DOHH2 (cell line): Measurements from ENCODE around the gene PTPA.

Experiments used
- H3F3A ChIP-seq: fragments of 200-600 bp; sonication (generic), shearing (Covaris generic); 2 replicates; pipeline ENCODE4 v1.6.0; 2016; ENCODE audit warnings: antibody characterized with exemption, mild to moderate bottlenecking; ENCODE audit not compliant: control insufficient read depth, insufficient read depth
- H3K27ac ChIP-seq: fragments of 200-600 bp; sonication (generic); 2 replicates; pipeline ENCODE4 v1.5.1; 2014; ENCODE audit warnings: low read depth, mild to moderate bottlenecking, low read length, moderate library complexity
- H3K27me3 ChIP-seq: fragments of 200-600 bp; sonication (generic); 2 replicates; pipeline ENCODE4 v1.6.1; 2014; ENCODE audit warnings: mild to moderate bottlenecking, low read length, mixed read lengths; ENCODE audit not compliant: control insufficient read depth
- H3K36me3 ChIP-seq: fragments of 200-600 bp; sonication (generic); 2 replicates; pipeline ENCODE4 v1.6.1; 2014; ENCODE audit warnings: mild to moderate bottlenecking, low read length, moderate library complexity, mixed read lengths; ENCODE audit not compliant: control insufficient read depth
- H3K4me1 ChIP-seq: fragments of 200-600 bp; sonication (generic); 2 replicates; pipeline ENCODE4 v1.6.1; 2014; ENCODE audit warnings: mild to moderate bottlenecking, low read length, mixed read lengths; ENCODE audit not compliant: control insufficient read depth
- H3K4me2 ChIP-seq: fragments of 200-600 bp; sonication (generic); 2 replicates; pipeline ENCODE4 v1.6.0; 2014; ENCODE audit warnings: mild to moderate bottlenecking, low read length, moderate library complexity
- H3K4me3 ChIP-seq: fragments of 200-600 bp; sonication (generic); 2 replicates; pipeline ENCODE4 v1.5.1; 2014; ENCODE audit warnings: mild to moderate bottlenecking, low read length, mixed read lengths
- H3K79me2 ChIP-seq: fragments of 200-600 bp; sonication (generic); 2 replicates; pipeline ENCODE4 v1.6.1; 2014; ENCODE audit warnings: mild to moderate bottlenecking, low read length, mixed read lengths; ENCODE audit not compliant: control insufficient read depth
- H3K9me2 ChIP-seq: fragments of 200-600 bp; sonication (generic); replicated peaks from 2 replicates; pipeline ENCODE4 v1.6.1; 2014; ENCODE audit warnings: mild to moderate bottlenecking, low read length, mixed read lengths; ENCODE audit not compliant: control insufficient read depth
- H3K9me3 ChIP-seq: fragments of 200-600 bp; sonication (generic); 2 replicates; pipeline ENCODE4 v1.6.1; 2014; ENCODE audit warnings: antibody characterized with exemption, low read length, mixed read lengths; ENCODE audit not compliant: control insufficient read depth, insufficient read depth
- H4K20me1 ChIP-seq: fragments of 200-600 bp; sonication (generic); 2 replicates; pipeline ENCODE4 v1.6.0; 2014; ENCODE audit warnings: low read depth, mild to moderate bottlenecking, antibody characterized with exemption, low read length, moderate library complexity; ENCODE audit not compliant: control insufficient read depth, insufficient read depth
- EZH2phosphoT487 ChIP-seq: fragments of 200-600 bp; sonication (generic); IDR thresholded peaks from 2 replicates; pipeline ENCODE4 v1.6.1; 2017; ENCODE audit warnings: borderline replicate concordance, mild to moderate bottlenecking, antibody characterized with exemption, low read length, moderate library complexity, mixed read lengths
- TF ChIP-seq, protein P1 (sequence below): fragments of 200-600 bp; sonication (generic); IDR thresholded peaks from one replicate; pipeline ENCODE4 v1.5.1; 2014; ENCODE audit warnings: antibody characterized with exemption, mild to moderate bottlenecking, low read depth, low read length; ENCODE audit not compliant: poor library complexity, severe bottlenecking

PTPA gene

DNA sequence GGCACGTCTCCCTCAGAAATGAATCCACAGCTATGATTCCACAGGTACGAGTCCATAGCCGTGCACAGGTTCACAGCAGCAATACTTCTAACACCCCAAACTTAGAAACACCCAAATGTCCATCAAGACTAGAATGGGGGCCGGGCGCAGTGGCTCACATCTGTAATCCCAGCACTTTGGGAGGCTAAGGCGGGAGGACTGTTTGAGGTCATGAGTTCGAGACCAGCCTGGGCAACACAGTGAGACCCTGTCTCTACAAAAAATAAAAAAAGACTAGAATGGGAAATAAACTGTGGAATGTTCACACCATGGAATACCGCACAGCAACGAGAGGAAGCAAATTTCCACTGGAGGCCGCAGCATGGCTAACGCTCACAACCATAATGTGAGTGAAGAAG is 34.6 kb upstream of the PTPA start:
- Histone ChIP-seq H3K4me2 (no peak overlapping the region), H3K4me3 (no peak overlapping the region), H3K36me3 (no peaks in the 10 kb centered on the region), H3K27ac (no peak overlapping the region), H3K9me2 (no peaks in the 10 kb centered on the region), H3K27me3 (no peaks in the 10 kb centered on the region), H3K9me3 (no peaks in the 10 kb centered on the region), H3F3A (0 out of 2 replicates have a peak, but pooled peaks cover 3% of the 10 kb centered on the region), H3K4me1 (peaks cover 9% of the 10 kb centered on the region), H4K20me1 (peaks cover 2% of the 10 kb centered on the region; the same call in 1 of the 2 replicates), H3K79me2 (peaks cover 6% of the 10 kb centered on the region)
- TF ChIP-seq EZH2phosphoT487, result no peak
- TF ChIP-seq, protein P1, sequence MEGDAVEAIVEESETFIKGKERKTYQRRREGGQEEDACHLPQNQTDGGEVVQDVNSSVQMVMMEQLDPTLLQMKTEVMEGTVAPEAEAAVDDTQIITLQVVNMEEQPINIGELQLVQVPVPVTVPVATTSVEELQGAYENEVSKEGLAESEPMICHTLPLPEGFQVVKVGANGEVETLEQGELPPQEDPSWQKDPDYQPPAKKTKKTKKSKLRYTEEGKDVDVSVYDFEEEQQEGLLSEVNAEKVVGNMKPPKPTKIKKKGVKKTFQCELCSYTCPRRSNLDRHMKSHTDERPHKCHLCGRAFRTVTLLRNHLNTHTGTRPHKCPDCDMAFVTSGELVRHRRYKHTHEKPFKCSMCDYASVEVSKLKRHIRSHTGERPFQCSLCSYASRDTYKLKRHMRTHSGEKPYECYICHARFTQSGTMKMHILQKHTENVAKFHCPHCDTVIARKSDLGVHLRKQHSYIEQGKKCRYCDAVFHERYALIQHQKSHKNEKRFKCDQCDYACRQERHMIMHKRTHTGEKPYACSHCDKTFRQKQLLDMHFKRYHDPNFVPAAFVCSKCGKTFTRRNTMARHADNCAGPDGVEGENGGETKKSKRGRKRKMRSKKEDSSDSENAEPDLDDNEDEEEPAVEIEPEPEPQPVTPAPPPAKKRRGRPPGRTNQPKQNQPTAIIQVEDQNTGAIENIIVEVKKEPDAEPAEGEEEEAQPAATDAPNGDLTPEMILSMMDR, result no peak

DNA sequence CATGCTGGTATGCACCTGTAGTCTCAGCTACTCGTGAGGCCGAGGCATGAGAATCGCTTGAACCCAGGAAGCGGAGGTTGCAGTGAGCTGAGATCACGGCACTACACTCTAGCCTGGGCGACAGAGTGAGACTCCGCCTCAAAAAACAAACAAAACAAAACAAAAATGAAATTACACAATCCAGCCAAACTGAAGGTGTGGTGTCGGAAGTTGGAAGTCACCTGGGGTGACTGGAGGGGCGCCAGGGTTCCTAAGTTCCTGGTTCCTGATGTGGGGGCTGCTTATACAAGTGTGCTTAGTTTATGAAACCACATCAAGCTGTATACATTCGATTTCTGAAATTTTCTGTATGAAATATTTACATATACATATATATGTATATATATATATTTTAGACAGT is 34.0 kb upstream of the PTPA start:
- H4K20me1 ChIP-seq, result peaks cover 8% of the 10 kb centered on the region; the same call in 1 of the 2 replicates
- no peaks in the 10 kb centered on the region for H3K27me3 ChIP-seq
- H3K27ac ChIP-seq, result no peak overlapping the region
- H3K9me3 ChIP-seq, result no peaks in the 10 kb centered on the region
- H3K79me2 ChIP-seq, result peaks cover 12% of the 10 kb centered on the region
- H3K4me3 ChIP-seq, result no peak overlapping the region
- peaks cover 15% of the 10 kb centered on the region for H3K4me1 ChIP-seq
- H3K36me3 ChIP-seq, result no peaks in the 10 kb centered on the region
- no peak for TF ChIP-seq EZH2phosphoT487
- TF ChIP-seq, protein P1, result no peak
- H3K4me2 ChIP-seq, result no peak overlapping the region
- 0 out of 2 replicates have a peak, but pooled peaks cover 3% of the 10 kb centered on the region for H3F3A ChIP-seq
- no peaks in the 10 kb centered on the region for H3K9me2 ChIP-seq

DNA sequence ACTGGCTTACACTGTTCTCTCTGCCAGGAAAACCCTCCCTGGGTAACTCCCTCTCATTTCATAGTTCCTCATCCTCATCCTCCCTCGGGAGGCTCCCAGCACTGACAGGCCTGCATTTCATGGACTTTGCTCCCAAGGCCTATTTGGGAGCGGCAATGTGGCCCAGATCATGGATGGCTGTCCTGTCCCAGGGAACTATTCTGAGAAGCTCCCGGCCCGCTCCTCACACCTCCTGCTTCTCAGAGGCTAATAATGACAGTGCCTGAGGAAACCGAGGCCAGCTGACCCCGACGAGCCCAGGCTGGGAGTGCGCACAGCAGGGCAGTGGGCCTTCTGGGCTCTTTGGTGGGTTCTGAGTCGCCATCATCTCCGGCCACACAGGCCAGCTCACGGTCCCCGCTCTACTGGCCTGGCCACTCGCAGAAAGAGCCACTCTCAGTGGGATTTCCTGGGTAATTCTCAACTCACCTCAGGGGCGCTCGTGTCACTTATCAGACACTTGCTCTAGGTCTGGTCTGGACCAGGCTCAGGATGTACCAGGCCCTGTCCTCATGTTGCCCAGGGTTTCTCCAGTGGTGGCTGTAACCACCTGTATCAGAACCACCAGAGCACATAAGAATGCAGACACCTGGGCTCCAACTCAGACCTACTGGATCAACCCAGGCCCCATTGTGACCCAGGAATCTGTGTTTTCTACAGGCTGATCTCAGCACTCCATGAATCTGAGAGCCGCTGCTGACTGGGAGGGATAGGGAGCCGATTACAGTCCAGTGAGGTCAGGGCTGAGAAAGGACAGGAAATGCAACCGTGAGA is 32.3 kb upstream of the PTPA start:
- H3K36me3 ChIP-seq, result no peaks in the 10 kb centered on the region
- H3K9me3 ChIP-seq, result no peaks in the 10 kb centered on the region
- H3K27me3 ChIP-seq, result no peaks in the 10 kb centered on the region
- TF ChIP-seq, protein P1, result no peak
- no peak for TF ChIP-seq EZH2phosphoT487
- no peak overlapping the region for H3K4me2 ChIP-seq
- peaks cover 8% of the 10 kb centered on the region; the same call in 1 of the 2 replicates for H4K20me1 ChIP-seq
- H3K79me2 ChIP-seq, result peaks cover 29% of the 10 kb centered on the region
- no peaks in the 10 kb centered on the region for H3K9me2 ChIP-seq
- no peak overlapping the region for H3K27ac ChIP-seq
- H3F3A ChIP-seq, result 0 out of 2 replicates have a peak, but pooled peaks cover 3% of the 10 kb centered on the region
- H3K4me1 ChIP-seq, result peaks cover 19% of the 10 kb centered on the region
- no peak overlapping the region for H3K4me3 ChIP-seq
